SH-SY5Y (cell line): ENCODE measurements around the gene TSR3.

Experiments
- GATA2 ChIP-seq: IDR thresholded peaks from 2 replicates; pipeline ENCODE4 v1.6.1; 2011; ENCODE audit warnings: mild to moderate bottlenecking, low read depth, low read length
- GATA3 ChIP-seq: IDR thresholded peaks from 2 replicates; pipeline ENCODE4 v1.6.1; 2011; ENCODE audit warnings: low read depth, mild to moderate bottlenecking, low read length, moderate library complexity

TSR3 gene

GRCh38 chr16:1332618-1333148 lies 19.0 kb downstream of the TSR3 start:
- TF ChIP-seq GATA2: no peak
- no peak for TF ChIP-seq GATA3

- no peak for TF ChIP-seq GATA3
- TF ChIP-seq GATA2: no peak
Measured at GRCh38 chr16:1331712-1332617, 19.7 kb downstream of the TSR3 start.

DNA sequence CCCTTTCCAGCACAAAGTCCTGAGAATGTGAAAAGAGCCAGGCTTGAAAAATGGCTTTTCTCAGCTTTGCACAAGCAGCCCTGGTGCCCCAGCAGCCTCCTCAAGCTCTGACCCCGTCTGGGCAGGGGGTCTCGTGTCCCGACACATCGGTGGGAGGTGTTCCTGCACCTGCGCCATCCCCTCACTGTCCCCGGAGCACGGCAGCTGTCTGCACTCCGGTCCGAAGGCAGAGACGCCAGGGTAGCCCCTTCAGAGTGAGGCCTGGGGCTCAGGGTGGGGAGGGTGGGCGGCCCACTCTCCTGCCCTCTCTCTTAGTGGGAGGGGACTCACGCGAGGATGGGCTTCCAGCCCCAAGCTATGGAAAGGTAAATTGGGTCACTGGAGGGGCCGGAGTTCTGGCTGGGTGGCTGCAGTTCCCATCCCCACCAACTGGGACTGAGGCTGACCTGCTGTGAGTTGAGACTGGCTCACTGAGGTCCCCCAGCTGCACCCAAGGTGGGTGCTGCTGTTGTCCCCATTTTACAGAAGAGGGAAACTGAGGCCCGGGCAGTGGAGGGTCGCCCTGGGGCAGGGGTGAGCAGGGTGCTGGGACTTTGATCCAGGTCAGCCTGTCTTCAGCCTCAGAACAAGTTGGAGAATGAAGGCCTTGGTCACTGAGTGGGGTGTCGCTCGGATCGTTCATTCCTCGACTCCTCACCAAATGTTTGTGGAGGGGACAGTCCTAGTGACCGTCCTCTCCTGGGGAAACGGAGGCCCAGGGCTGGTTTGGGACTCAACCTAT lies 20.6 kb downstream of the TSR3 start:
- TF ChIP-seq GATA2: no peak
- no peak for TF ChIP-seq GATA3

GRCh38 chr16:1330260-1330914 lies 21.3 kb downstream of the TSR3 start:
- TF ChIP-seq GATA2 (no peak), GATA3 (no peak)

- no peak for TF ChIP-seq GATA2
- TF ChIP-seq GATA3: no peak
Measured at GRCh38 chr16:1327619-1327947, 24.1 kb downstream of the TSR3 start.

- TF ChIP-seq GATA2 (no peak), GATA3 (no peak)
Measured at GRCh38 chr16:1326946-1327618, 24.6 kb downstream of the TSR3 start.

- TF ChIP-seq GATA2: no peak
- TF ChIP-seq GATA3: no peak
Measured at GRCh38 chr16:1326391-1326790, 25.3 kb downstream of the TSR3 start.

- TF ChIP-seq GATA3: no peak
- no peak for TF ChIP-seq GATA2
Measured at GRCh38 chr16:1325673-1326371, 25.9 kb downstream of the TSR3 start.

DNA sequence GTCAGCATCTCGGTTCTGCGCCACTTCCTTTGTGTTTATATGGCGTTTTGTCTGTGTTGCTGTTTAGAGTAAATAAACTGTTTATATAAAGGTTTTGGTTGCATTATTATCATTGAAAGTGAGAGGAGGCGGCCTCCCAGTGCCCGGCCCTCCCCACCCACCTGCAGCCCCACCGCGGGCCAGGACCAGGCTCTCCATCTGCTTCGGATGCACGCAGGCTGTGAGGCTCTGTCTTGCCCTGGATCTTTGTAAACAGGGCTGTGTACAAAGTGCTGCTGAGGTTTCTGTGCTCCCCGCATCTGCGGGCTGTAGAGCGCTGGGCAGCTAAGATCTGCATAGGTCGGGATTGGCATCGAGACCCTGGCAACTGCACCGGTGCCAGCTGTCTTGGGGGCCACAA lies 26.4 kb downstream of the TSR3 start:
- TF ChIP-seq GATA3 (no peak), GATA2 (no peak)

GRCh38 chr16:1324286-1324826 lies 27.3 kb downstream of the TSR3 start:
- no peak for TF ChIP-seq GATA3
- TF ChIP-seq GATA2: no peak

DNA sequence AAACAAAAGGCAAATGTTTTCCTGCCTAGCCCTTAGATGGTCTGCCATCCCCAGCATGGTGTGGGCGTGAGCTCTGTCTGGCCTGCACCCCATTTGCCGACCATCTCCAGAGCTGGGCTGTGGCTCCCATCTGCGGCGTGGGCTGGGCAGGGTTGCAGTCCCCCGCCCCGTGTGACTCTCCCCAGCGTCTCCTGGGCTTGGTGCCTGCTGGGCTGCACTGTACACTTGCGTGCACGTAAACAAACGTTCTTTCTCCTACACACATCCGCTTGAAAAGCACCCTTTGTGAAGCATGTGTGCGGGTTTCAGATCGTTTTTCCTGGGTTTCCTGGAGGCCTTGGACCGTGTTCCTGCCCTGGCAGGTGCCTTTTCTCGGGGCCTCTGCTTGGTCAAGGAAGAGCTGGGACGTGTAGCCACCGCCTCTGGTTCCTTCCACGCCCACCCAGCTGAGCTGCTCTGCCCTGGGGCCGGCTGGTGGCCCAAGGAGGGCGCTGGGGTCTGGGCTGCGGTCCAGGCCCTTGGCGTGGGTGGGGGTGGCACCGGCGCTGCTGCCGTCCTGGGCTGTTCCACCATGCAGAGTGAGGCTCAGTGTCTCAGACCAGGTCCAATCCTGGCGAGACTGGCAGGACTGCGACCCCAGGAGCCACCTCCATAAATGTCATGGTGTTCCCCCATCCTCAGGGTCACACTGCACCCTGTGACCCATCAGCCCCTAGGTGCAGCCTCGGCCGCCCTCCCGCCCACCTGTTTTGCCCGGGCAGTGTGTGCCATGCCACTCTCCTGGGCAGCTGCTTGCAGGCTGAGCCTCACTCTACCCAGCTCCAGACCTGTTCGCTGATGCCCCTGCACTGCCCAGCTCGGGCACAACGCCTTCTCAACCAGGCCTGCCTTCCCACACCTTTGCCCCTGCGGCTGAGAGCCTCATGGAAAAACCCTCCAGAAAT lies 28.1 kb downstream of the TSR3 start:
- TF ChIP-seq GATA3 (no peak), GATA2 (no peak)

DNA sequence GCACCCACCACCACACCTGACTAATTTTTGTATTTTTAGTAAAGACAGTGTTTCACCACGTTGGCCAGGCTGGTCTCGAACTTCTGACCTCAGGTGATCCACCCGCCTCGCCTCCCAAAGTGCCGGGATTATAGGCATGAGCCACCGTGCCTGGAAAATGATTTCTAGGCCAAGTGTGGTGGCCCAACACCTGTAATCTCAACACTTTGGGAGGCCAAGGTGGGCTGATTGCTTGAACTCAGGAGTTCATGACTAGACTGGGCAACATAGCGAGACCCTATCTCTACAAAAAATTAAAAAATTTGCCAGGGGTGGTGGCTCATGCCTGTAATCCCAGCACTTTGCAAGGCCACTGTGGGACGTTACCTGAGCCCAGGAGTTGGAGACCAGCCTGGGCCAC lies 29.3 kb downstream of the TSR3 start:
- TF ChIP-seq GATA3: no peak
- TF ChIP-seq GATA2: no peak
